GM03348 (cell line): Measurements from ENCODE around the gene XPA.

Experiments
- DNase-seq: peaks from one replicate; pipeline ENCODE4 v3.0.0; 2012; ENCODE audit warnings: low spot score

The XPA gene

GRCh38 chr9:97651646-97652045 lies 45.5 kb downstream of the XPA start:
- DNase-seq: no peak

GRCh38 chr9:97647996-97648395 lies 49.1 kb downstream of the XPA start:
- no peak for DNase-seq

GRCh38 chr9:97645720-97646119 lies 51.4 kb downstream of the XPA start:
- DNase-seq: no peak

- no peak for DNase-seq
These were observed 56.8 kb downstream of the XPA start for GRCh38 chr9:97640325-97640724.

GRCh38 chr9:97638666-97639065 lies 58.5 kb downstream of the XPA start:
- DNase-seq: no peak

GRCh38 chr9:97636903-97637302 lies 60.2 kb downstream of the XPA start:
- DNase-seq: no peak

- DNase-seq: no peak
These were observed 62.1 kb downstream of the XPA start for GRCh38 chr9:97635026-97635425.

GRCh38 chr9:97633859-97634490 lies 63.2 kb downstream of the XPA start:
- no peak for DNase-seq

- DNase-seq: peak; percentile 96
These were observed 63.9 kb downstream of the XPA start, which contains the start of the genes NCBP1 and TSTD2 for GRCh38 chr9:97632985-97633858. NCBP1 (plus strand) TSS chr9:97633821; CDS start chr9:97633882, 61 bp downstream. TSTD2 (minus strand) TSS chr9:97633368; CDS start chr9:97627562, 5,806 bp downstream.

- peak; percentile 51 for DNase-seq
These were observed 64.7 kb downstream of the XPA start for GRCh38 chr9:97632248-97632984.

GRCh38 chr9:97630591-97630990 lies 66.5 kb downstream of the XPA start:
- DNase-seq: no peak

- DNase-seq: no peak
These were observed 68.0 kb downstream of the XPA start for GRCh38 chr9:97629156-97629555.

GRCh38 chr9:97628668-97629067 lies 68.5 kb downstream of the XPA start:
- no peak for DNase-seq

- no peak for DNase-seq
These were observed 69.5 kb downstream of the XPA start for GRCh38 chr9:97627624-97628023.

- DNase-seq: no peak
These were observed 71.5 kb downstream of the XPA start for GRCh38 chr9:97625620-97626019.
